Epithelial cell of esophagus (primary cell): ENCODE results near the gene CCKAR.
A peak's percentile ranks its signal among the peaks of the same experiment; 100 is the strongest.

Experiments
- DNase-seq: peaks from one replicate; pipeline ENCODE4 v3.0.0; 2010; ENCODE audit warnings: low read depth
- H3K4me3 ChIP-seq: 2 replicates; pipeline ENCODE4 v1.5.1; 2011; ENCODE audit warnings: mild to moderate bottlenecking, low read length, control low read depth
- TF ChIP-seq, protein P1 (sequence below): IDR thresholded peaks from 2 replicates; pipeline ENCODE4 v1.5.1; 2011; ENCODE audit warnings: low read depth, mild to moderate bottlenecking, low read length, control low read depth, inconsistent platforms; ENCODE audit not compliant: insufficient read depth; ENCODE audit errors: missing control alignments

The CCKAR gene

GRCh38 chr4:26524011-26524410 is 33.7 kb upstream of the CCKAR start:
- DNase-seq: no peak
- TF ChIP-seq, protein P1, sequence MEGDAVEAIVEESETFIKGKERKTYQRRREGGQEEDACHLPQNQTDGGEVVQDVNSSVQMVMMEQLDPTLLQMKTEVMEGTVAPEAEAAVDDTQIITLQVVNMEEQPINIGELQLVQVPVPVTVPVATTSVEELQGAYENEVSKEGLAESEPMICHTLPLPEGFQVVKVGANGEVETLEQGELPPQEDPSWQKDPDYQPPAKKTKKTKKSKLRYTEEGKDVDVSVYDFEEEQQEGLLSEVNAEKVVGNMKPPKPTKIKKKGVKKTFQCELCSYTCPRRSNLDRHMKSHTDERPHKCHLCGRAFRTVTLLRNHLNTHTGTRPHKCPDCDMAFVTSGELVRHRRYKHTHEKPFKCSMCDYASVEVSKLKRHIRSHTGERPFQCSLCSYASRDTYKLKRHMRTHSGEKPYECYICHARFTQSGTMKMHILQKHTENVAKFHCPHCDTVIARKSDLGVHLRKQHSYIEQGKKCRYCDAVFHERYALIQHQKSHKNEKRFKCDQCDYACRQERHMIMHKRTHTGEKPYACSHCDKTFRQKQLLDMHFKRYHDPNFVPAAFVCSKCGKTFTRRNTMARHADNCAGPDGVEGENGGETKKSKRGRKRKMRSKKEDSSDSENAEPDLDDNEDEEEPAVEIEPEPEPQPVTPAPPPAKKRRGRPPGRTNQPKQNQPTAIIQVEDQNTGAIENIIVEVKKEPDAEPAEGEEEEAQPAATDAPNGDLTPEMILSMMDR: no peak

DNA sequence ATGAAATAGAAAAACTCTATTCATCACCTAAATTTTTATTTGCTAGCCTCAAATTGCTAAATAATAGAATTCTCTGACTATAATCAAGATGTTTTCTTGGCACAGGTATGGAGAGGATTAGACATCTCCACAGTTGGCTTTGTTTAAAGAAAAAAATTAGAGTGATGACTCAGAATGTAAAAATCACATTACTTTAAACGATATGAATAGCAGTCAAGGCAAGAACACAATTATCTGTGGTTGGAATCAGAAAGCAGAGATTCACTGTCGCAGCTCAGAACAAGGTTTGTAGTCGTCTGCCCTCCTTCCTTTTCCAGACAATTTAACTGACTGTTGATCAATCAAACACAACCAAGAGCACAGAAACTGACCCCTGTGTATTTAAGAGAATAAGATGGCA is 32.2 kb upstream of the CCKAR start:
- no peak overlapping the region for H3K4me3 ChIP-seq
- DNase-seq: peak; percentile 26
- TF ChIP-seq, protein P1: no peak

More at GRCh38 chr4:26524011-26524410, 33.7 kb upstream of the CCKAR start:
- no peak overlapping the region for H3K4me3 ChIP-seq

DNA sequence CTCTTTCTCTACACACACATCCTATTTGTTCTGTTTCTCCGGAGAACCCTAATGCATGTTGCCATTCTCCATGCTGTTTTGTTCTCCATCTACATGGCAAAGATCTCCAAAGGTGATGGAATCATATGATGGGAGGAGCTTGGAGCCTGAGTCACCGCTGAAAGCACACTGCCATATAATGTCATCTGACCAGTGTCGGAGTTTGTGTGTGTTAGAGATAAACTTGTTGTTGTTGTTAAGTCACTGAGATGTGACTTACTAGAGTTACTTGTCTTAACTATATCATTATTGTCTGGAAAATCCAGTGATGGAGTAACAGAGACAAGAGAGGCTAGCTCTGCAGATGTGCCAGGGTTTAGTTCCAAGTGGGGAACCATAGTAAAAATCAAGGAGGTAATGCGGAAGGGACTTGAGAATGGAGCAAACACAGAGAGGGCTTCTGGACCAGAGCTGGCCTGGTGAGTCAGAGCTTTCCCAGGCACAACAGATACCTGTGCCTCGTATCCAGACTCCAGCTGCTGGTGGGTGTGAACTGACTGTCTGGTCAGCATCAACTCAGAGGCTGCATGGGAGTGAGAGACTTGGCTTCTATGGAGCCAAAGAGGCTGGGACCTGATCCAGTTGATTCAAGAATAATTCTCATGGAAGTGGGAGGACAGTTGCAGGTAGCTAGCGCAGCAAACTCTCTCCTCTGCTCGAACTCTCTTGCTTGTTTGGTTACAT is 30.6 kb upstream of the CCKAR start:
- no peak overlapping the region for H3K4me3 ChIP-seq
- TF ChIP-seq, protein P1: no peak
- DNase-seq: peak; percentile 33

- TF ChIP-seq, protein P1: no peak
- DNase-seq: no peak
- no peak overlapping the region for H3K4me3 ChIP-seq
Measured at GRCh38 chr4:26515936-26516335, 25.7 kb upstream of the CCKAR start.

GRCh38 chr4:26510334-26510964 is 20.2 kb upstream of the CCKAR start:
- TF ChIP-seq, protein P1: no peak
- no peak for DNase-seq

DNA sequence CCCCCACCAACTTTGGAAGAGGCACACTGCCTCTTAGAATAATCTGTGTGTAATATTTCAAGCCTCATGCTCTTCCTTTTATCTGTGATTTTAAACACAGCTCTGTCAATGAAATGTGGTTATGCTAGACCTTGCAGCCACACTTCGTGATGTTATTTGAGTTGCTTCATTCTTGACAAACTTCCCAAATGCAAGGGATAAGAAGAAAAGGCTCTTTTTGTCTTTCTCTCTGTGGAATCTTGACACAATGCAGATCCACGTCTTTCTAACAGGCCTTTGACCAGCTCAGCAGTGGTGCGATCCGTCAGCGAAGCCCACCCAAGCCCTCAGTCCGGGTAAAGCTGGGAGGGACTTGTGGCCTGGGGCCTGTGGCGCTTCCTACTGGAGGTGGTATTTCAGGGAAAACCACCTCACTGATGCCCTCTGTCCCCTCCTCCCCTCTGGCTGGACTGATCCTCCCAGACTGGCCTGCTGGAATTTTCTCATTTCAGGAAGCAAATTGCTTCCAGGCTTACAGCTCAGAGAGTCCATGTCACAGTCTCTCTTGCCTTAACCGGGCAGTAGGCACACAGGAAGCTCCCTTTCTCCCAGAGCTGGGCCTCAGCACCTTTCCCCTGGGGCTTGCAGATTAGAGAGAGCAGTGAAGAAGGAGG is 19.5 kb upstream of the CCKAR start:
- no peak for DNase-seq
- no peak overlapping the region for H3K4me3 ChIP-seq
- TF ChIP-seq, protein P1: no peak

More at GRCh38 chr4:26510334-26510964, 20.2 kb upstream of the CCKAR start:
- no peak overlapping the region for H3K4me3 ChIP-seq
